ENCODE results near the gene PDIA4.

Gene PDIA4

GRCh38 chr7:149003560-149004305 lies 24.6 kb downstream of the PDIA4 start:
- DNase-seq (ENCODE audit: low read depth), result no peak
- TF ChIP-seq CTCF (IDR thresholded peaks at IDR 0.05; ENCODE audit: low read length, missing control alignments), result no peak
- no peak overlapping the region for H3K4me3 ChIP-seq (replicated peaks; ENCODE audit: low read depth, low read length)

GRCh38 chr7:149003018-149003417 lies 25.3 kb downstream of the PDIA4 start:
- DNase-seq (ENCODE audit: low read depth), result no peak
- H3K4me3 ChIP-seq (replicated peaks; ENCODE audit: low read depth, low read length), result no peak overlapping the region

GRCh38 chr7:149002604-149003003 lies 25.7 kb downstream of the PDIA4 start:
- no peak for DNase-seq (ENCODE audit: low read depth)

More at GRCh38 chr7:149003018-149003417, 25.3 kb downstream of the PDIA4 start:
- no peak for TF ChIP-seq CTCF (IDR thresholded peaks at IDR 0.05; ENCODE audit: low read length, missing control alignments)

GRCh38 chr7:149001427-149002068 lies 26.8 kb downstream of the PDIA4 start:
- TF ChIP-seq CTCF (IDR thresholded peaks at IDR 0.05; ENCODE audit: low read length, missing control alignments), result no peak
- H3K4me3 ChIP-seq (replicated peaks; ENCODE audit: low read depth, low read length), result no peak overlapping the region
- DNase-seq (ENCODE audit: low read depth), result no peak

More at GRCh38 chr7:149002604-149003003, 25.7 kb downstream of the PDIA4 start:
- no peak for TF ChIP-seq CTCF (IDR thresholded peaks at IDR 0.05; ENCODE audit: low read length, missing control alignments)
- H3K4me3 ChIP-seq (replicated peaks; ENCODE audit: low read depth, low read length), result no peak overlapping the region

- DNase-seq (ENCODE audit: low read depth), result no peak
- no peak overlapping the region for H3K4me3 ChIP-seq (replicated peaks; ENCODE audit: low read depth, low read length)
- no peak for TF ChIP-seq CTCF (IDR thresholded peaks at IDR 0.05; ENCODE audit: low read length, missing control alignments)
Observed at GRCh38 chr7:149000961-149001360, 27.3 kb downstream of the PDIA4 start.

- H3K4me3 ChIP-seq (replicated peaks; ENCODE audit: low read depth, low read length), result no peak overlapping the region
- no peak for DNase-seq (ENCODE audit: low read depth)
- no peak for TF ChIP-seq CTCF (IDR thresholded peaks at IDR 0.05; ENCODE audit: low read length, missing control alignments)
Observed at GRCh38 chr7:148999192-148999591, 29.1 kb downstream of the PDIA4 start.

All from fibroblast of pulmonary artery (primary cell).